Inflammatory macrophage (primary cell): Measurements from ENCODE around the gene OGT.
"Not testable (repeated sequence)": the region's sequence is repeated elsewhere in the genome, so short reads cannot be mapped to it uniquely, and the experiment has no call there.

Experiments
- DNase-seq, 2 donors: peaks; one replicate each; pipeline ENCODE4 v3.0.0-alpha.2; 2020 to 2022
- total RNA-seq, 18 experiments: gene quantifications; one replicate each; lab custom pipeline; 2026; ENCODE audit warnings: mixed read lengths in 6 of 18, inconsistent platforms in 2 of 18; lab: John Stamatoyannopoulos, UW

Gene OGT
- 141 to 293 (median 187) reads per million in 18 experiments for total RNA-seq

- peak; percentile 96 to 97 for DNase-seq
Measured at GRCh38 chrX:71532753-71533425, at the start of gene OGT. Gene OGT (plus strand): TSS chrX:71533104. CDS start chrX:71533300, 196 bp downstream.

GRCh38 chrX:71487814-71488213, 45.1 kb upstream of the OGT start:
- DNase-seq = no peak

GRCh38 chrX:71489540-71489939, 43.4 kb upstream of the OGT start:
- no peak for DNase-seq

- peak; percentile 52 to 72 for DNase-seq
Measured at GRCh38 chrX:71492231-71493065, 40.5 kb upstream of the OGT start.

- DNase-seq = peak; percentile 48 to 53
Measured at GRCh38 chrX:71493111-71493613, 39.7 kb upstream of the OGT start.

- DNase-seq = not testable (repeated sequence)
Measured at GRCh38 chrX:71495979-71496378, 36.9 kb upstream of the OGT start.

- no peak for DNase-seq
Measured at GRCh38 chrX:71496476-71496875, 36.4 kb upstream of the OGT start.

GRCh38 chrX:71502080-71502479, 30.8 kb upstream of the OGT start:
- not testable (repeated sequence) for DNase-seq

- DNase-seq = peak; percentile 56 to 73
Measured at GRCh38 chrX:71504346-71504745, 28.6 kb upstream of the OGT start.

GRCh38 chrX:71509289-71509688, 23.6 kb upstream of the OGT start:
- DNase-seq = no peak

GRCh38 chrX:71510161-71510560, 22.7 kb upstream of the OGT start:
- DNase-seq = peak; percentile 14 to 40

- DNase-seq = not testable (repeated sequence)
Measured at GRCh38 chrX:71513731-71514130, 19.2 kb upstream of the OGT start.

GRCh38 chrX:71514367-71515037, 18.4 kb upstream of the OGT start:
- DNase-seq = no peak

- DNase-seq = no peak
Measured at GRCh38 chrX:71515038-71515396, 17.9 kb upstream of the OGT start.

GRCh38 chrX:71525316-71525715, 7.6 kb upstream of the OGT start:
- no peak for DNase-seq

GRCh38 chrX:71532078-71532752, 689 bp upstream of the OGT start:
- DNase-seq = peak; percentile 46 to 51

- DNase-seq = no peak
Measured at GRCh38 chrX:71533516-71533850, 579 bp downstream of the OGT start.

GRCh38 chrX:71533851-71534561, 1.1 kb downstream of the OGT start:
- DNase-seq = peak; percentile 33 to 49

GRCh38 chrX:71534773-71535544, 2.1 kb downstream of the OGT start:
- no peak for DNase-seq

- DNase-seq = peak in 1 of 2 donors; percentile 32
Measured at GRCh38 chrX:71536285-71536684, 3.4 kb downstream of the OGT start.

GRCh38 chrX:71537743-71538142, 4.8 kb downstream of the OGT start:
- DNase-seq = no peak
